ENCODE data around the gene BMP7.

The BMP7 gene

DNA sequence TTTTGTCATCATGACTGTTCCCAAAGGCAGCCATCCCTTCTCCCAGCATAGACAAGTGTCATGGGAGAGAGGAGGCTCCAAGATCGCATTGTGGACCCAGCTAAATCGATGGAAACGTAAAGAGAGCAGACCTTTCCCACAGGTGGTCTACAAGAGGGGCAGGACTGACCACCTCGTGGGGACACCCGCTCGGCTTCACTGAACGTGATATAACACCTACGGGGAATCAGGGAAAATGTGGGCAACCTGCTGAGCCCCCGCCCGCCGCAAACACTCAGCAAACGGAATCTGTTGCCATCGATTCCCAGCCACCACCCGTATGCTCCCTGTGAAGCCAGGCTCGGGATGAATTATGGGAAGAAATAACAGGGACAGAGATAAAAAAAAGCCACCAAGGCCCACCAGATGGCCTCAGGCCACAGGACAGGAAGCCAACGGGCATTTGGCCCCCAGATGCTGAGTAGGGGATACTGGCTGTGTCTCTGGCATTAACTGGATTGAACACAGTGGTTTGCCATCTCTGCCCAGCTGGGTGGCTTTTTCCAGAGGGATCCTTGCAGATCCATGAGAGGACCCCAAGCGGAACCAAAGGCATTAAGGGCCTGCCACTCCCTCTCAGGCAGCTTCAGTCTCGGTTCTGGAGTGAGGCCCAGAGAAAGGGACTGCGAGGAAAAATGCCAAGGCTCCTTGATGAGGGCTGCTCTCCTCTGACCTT is 44.4 kb downstream of the BMP7 start:
- TF ChIP-seq, protein P1, sequence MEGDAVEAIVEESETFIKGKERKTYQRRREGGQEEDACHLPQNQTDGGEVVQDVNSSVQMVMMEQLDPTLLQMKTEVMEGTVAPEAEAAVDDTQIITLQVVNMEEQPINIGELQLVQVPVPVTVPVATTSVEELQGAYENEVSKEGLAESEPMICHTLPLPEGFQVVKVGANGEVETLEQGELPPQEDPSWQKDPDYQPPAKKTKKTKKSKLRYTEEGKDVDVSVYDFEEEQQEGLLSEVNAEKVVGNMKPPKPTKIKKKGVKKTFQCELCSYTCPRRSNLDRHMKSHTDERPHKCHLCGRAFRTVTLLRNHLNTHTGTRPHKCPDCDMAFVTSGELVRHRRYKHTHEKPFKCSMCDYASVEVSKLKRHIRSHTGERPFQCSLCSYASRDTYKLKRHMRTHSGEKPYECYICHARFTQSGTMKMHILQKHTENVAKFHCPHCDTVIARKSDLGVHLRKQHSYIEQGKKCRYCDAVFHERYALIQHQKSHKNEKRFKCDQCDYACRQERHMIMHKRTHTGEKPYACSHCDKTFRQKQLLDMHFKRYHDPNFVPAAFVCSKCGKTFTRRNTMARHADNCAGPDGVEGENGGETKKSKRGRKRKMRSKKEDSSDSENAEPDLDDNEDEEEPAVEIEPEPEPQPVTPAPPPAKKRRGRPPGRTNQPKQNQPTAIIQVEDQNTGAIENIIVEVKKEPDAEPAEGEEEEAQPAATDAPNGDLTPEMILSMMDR (IDR thresholded peaks at IDR 0.05; ENCODE audit: low read depth, low read length, missing control alignments) = no peak
- no peak for DNase-seq (ENCODE audit: low read depth)
- H3K4me3 ChIP-seq (ENCODE audit: low read depth, low read length) = no peak overlapping the region

DNA sequence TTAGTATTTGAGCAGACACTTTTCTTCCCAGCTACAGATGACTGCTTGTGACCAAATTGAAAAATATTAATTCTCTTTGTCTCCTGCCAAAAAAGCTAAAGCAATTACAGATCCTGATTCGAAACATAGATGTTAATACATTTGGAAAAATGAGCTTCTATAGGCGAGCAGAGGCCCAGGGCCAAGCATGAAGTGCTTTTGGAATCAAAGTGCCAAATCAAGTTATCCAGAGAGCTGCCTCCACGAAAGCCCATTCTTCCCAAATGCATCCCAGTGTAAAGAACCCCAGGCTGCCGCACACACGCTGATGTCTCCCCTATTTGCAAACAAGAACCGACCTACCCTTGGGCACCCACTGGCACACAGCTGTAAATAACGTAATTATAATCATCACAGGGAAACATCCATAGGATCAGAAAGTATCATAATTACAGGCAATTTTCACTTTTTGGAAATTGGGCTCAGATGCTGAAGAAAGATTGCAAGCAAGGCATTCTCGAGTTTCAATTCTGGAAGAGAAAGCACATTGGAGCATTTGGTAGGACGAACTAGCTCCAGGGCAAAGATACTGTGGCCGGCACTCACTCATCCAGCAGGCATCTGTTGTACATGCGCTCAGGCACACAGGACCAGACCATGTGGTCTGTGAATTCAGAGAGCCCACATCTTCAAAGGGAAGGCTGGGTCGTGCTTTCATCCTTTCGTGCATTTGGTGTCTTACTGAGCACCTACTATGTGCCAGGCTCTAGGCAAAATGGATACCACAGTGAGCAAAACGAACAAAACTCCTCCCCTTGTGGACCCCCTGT is 45.9 kb downstream of the BMP7 start:
- no peak for DNase-seq (ENCODE audit: low read depth)
- TF ChIP-seq, protein P1 (IDR thresholded peaks at IDR 0.05; ENCODE audit: low read depth, low read length, missing control alignments) = no peak

DNA sequence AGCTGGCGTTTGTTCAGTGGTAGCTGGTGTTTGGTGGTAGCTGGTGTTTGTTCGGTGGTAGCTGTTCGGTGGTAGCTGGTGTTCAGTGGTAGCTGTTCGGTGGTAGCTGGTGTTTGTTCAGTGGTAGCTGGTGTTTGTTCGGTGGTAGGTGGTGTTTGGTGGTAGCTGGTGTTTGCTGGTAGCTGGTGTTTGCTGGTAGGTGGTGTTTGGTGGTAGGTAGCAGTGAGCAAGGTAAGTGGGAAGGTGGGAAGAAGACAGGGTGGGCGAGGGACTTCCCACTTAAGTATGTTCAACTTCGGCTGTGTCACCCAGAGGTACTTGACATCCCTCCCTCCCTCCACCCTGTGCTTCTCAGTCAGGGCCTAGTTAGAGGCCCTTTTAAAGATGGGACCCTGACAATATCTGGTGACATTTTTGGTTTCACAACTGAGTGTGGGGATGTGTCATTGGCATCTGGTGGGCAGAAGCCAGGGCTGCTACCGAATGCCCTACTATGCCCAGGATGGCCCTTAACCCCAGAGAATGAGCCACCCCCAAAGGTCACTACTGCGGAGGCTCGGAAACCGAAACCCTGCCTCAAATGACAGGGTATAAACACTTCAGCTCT is 47.3 kb downstream of the BMP7 start:
- TF ChIP-seq, protein P1 (IDR thresholded peaks at IDR 0.05; ENCODE audit: low read depth, low read length, missing control alignments) = no peak
- H3K4me3 ChIP-seq (ENCODE audit: low read depth, low read length) = no peak overlapping the region
- DNase-seq (ENCODE audit: low read depth) = no peak

More for the DNA sequence above, 45.9 kb downstream of the BMP7 start:
- no peak overlapping the region for H3K4me3 ChIP-seq (ENCODE audit: low read depth, low read length)

DNA sequence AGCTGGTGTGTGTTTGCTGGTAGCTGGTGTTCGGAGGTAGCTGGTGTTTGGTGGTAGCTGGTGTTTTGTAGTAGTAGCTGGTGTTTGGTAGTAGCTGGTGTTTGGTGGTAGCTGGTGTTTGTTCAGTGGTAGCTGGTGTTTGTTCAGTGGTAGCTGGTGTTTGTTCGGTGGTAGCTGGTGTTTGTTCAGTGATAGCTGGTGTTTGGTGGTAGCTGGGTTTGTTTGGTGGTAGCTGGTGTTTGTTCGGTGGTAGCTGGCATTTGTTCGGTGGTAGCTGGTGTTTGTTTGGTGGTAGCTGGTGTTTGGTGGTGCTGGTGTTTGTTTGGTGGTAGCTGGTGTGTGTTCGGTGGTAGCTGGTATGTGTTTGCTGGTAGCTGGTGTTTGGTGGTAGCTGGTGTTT is 48.0 kb downstream of the BMP7 start:
- H3K4me3 ChIP-seq (ENCODE audit: low read depth, low read length) = no peak overlapping the region
- TF ChIP-seq, protein P1 (IDR thresholded peaks at IDR 0.05; ENCODE audit: low read depth, low read length, missing control alignments) = no peak
- DNase-seq (ENCODE audit: low read depth) = no peak

DNA sequence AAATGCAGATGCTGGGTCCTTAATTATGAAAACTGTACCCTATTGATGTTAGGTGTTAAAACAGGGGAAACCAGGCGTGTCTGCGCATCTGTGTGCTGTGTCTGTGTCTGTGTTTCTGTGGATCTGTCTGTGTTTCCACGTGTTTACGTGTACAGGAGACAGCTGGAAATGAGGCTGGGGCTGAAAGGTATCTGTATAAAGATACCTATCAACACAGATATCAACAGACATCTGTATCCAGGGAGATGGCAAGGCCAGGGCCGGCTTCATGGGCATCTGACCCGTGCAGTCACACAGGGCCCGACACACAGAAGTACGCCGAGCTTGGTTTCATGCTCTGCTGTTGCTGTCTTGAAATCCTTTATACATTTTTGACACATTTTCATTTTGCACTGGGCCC is 48.6 kb downstream of the BMP7 start:
- DNase-seq (ENCODE audit: low read depth) = no peak
- TF ChIP-seq, protein P1 (IDR thresholded peaks at IDR 0.05; ENCODE audit: low read depth, low read length, missing control alignments) = no peak
- H3K4me3 ChIP-seq (ENCODE audit: low read depth, low read length) = no peak overlapping the region

DNA sequence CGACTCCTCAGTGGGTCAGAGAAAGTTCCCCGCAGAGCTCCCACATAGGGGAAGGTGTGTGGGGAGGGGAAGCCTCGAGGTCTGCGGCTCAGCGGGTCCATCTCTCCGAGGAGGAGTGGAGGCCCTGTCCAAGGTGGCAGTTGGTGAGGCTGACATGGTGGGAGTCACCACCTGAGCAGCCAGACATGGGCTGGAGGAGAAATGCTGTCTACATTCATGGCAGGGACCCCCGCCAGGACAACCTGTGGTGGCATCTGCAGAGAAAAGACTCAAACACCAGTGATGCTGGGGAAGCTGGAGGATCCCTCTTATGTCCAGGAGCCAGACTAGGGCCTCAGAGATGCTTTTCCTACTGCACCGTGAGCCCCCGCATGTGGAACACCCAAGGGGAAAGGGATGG is 49.8 kb downstream of the BMP7 start:
- DNase-seq (ENCODE audit: low read depth) = no peak
- no peak overlapping the region for H3K4me3 ChIP-seq (ENCODE audit: low read depth, low read length)
- TF ChIP-seq, protein P1 (IDR thresholded peaks at IDR 0.05; ENCODE audit: low read depth, low read length, missing control alignments) = no peak
